Adrenal gland (tissue), 5 donors: ENCODE results near the gene LUC7L.

Source experiments
- CTCF ChIP-seq, 6 experiments: fragments of 450-650 bp in 4 of 6; fragments of 200-600 bp in 2 of 6; sonication (generic) in 1 of 6; IDR thresholded peaks; 1 replicate in 5 of 6; 2 replicates in 1 of 6; pipeline versions ENCODE4 v1.5.1 to v1.8.0; 2016 to 2021; ENCODE audit warnings: antibody characterized with exemption in 6 of 6, mild to moderate bottlenecking in 2 of 6, moderate library complexity in 1 of 6
- POLR2A ChIP-seq, 2 donors: fragments of 450-650 bp; IDR thresholded peaks; one replicate each; pipeline ENCODE4 v1.6.1; 2017; ENCODE audit warnings: antibody characterized with exemption in 2 of 2, mild to moderate bottlenecking in 2 of 2, moderate library complexity in 1 of 2
- donor health status: DM: no; HTN: no; CAD: no.

DNA sequence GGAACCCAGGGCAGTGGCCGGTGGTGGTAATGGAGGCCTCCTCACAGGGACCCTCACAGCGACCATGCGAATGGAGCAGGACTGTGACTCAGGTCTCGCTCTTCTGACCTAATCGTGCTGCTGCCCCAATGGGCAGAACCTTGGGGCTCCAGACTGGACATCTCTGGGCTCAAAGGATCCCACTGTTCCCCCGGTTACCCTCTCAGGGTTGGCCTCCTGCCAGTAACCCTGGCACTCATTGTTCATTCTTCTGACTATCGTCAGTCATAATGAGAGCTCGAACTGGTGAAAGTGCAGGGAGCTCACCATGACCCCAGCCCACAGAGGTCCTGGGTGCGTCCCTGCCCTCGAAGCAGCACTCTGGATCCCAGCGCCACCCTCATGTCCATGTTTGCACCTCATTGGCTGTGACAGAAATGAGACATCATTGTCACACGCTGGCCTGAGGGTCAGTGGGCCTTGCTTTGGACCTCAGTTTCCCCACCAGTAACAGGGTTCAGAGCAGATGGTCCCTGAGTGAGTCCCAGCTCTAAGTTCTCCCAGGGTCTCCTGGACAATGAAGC is 86.8 kb downstream of the LUC7L start:
- TF ChIP-seq CTCF (IDR thresholded peaks at IDR 0.05), result no peak
- no peak for TF ChIP-seq POLR2A (IDR thresholded peaks at IDR 0.05)
